MV-4-11 (cell line): ENCODE measurements around the gene ZNF584.

ENCODE experiments used
- DNase-seq: peaks from one replicate; lab custom pipeline; 2025; lab: John Stamatoyannopoulos, UW

The ZNF584 gene

DNA sequence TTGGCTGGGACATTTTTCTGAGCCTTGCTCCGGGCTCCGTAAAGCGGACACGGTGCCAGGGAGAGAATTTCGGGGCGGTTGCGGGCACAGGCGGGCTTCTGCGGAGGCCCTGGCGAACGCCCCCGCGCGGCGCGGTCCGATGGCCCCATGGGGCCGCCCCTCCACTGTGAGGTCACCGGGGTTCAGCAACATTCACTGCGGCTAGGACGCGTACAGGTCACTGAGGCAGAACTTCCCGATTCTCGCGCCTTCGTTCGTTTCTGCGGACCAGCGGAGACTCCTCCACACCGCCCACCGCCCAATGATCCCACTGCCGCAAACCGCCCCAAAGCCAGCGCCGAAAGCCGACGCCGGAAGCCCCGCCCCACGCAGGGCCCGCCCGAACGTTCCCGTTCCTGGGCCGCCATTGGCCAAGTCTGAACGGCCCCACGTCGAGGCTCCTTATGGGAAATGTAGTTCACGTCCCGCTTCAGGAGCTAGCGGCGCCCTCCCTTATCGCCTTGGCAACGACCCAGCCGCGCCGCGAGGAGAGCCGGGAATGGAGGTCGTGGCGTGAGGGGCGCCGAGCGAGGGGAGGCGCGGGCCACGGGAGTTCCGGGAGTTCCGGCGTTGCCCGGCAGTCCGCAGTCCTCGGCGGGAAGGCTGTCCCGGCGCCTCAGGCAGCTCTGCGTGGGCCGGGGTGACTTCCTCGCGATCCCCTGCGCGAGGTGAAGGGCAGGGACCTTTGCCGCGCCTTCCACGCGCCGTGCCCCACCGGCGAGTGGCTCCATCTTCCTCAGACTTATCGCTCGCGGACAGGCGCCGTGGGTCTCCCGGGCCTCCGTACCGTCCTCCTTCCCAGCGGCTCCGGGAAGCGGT lies at the start of gene ZNF584:
TSS of gene ZNF584 (plus strand) at position 498 of the 858 bp plus-strand sequence. CDS start 499 bp downstream, outside the sequence.
- peak; percentile 98 for DNase-seq

DNA sequence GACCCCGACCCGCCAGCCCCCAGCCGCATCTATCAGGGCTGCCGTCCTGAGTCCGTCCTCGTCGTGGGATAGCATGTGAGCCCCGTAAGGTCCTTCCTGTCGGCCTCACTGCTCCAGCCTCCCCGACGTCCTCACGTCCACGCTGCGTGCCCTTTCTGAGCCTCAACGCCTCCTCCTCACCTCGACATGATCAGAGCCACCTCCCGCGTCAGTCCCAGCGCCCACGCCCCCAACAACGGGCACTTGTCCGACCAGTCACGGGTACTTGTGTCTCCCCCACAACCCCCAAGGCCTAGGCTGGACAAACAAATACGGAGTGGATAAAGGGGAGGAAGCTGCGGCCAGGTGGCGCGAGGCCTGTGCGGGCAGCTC lies 46.6 kb upstream of the ZNF584 start:
- DNase-seq, result peak; percentile 54

DNA sequence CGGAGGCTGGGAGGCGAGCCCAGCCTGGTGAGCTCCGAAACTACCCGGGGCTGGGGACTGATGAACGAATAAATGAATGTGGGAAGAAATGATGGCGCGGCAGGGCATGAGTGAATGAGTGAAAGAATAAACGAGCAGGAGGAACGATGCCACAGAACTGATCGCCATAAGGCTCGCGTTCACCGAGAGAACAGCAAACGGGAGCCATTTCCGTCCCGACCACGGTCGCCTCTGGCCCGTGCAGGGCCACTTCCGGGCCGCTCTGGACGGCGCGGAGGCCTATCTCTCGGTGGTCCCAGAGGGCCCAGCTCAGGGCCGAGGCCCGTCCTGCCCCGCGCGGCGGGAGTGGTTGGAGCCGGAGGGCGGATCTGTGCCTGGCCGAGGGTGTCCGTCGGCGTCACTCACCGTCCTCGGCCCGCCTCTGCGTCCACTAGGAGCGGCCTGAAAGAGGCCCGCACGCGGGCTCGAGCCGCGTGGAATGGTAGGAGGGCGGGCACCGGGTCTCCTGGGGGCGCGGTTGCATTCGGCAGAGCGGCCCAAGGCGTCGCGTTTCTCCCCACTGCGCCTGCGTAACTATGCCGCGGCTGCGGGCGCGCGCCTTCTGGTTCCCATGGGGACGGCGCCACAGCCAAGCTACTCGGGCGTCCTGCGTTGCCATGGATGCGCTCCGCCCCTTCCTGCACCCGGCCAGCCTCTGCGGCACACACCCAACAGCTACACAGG lies 46.0 kb upstream of the ZNF584 start, which contains the start of gene ZNF497:
TSS of gene ZNF497 (minus strand) at position 480 of the 723 bp plus-strand sequence. CDS start 5,116 bp downstream, outside the sequence.
- peak; percentile 97 for DNase-seq

DNA sequence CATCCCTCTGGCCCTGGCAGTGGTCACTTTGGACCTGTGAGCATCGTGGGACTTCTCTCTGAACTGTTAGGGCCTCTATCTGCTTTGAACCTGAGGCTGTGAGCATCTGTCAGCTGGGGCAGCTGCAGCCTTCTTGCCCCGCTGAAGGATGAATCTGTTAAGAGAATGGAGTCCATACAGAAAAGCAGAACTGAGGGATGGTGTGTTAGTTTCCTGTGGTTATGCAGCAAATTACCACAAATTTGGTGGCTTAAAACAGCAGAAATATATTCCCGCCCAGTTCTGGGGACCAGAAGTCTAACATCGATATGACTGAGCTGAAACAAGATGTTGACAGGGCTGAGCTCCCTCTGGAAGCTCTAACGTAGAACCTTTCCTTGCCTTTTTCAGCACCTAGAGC lies 44.3 kb upstream of the ZNF584 start:
- DNase-seq, result peak; percentile 99

DNA sequence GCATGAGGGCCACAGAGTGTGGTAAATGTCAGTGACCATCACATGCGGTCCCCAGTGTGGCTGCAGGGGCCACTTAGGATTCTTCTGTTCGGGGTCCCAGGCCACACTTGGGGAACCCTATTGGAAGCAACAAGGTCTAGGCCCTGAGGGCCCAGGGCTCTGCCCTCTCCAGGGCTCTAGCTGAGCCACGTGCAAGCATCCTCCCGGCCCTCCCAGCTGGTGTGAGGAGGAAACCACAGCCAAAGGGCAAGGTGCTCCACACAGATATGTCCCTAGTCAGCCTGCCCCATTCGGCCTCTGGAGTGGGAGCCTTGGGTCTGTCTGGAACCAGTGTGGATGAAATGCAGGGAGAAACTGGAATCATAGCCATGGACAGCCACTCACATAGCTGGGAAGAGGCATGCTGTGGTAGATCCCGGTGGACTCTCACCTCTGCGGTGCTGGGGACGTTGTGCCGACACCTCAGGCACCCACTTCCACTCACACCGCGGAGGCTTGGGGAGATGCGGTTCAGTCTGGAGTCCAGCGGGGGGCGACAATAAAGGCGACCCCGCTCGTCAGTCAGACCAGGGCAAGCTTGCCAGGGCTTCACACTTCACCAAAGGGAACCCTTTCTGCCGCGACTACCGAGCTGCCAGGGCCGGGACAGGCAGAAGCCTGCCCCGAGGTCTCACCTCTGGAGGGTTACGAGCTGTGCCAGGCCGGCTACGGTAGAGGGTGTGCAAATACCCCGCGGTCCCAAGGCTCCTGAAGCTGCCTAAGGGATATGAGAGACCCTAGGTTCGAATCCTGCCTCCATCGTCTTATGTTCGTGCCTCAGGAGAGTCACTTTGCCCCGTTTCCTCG lies 41.6 kb upstream of the ZNF584 start:
- DNase-seq, result no peak

DNA sequence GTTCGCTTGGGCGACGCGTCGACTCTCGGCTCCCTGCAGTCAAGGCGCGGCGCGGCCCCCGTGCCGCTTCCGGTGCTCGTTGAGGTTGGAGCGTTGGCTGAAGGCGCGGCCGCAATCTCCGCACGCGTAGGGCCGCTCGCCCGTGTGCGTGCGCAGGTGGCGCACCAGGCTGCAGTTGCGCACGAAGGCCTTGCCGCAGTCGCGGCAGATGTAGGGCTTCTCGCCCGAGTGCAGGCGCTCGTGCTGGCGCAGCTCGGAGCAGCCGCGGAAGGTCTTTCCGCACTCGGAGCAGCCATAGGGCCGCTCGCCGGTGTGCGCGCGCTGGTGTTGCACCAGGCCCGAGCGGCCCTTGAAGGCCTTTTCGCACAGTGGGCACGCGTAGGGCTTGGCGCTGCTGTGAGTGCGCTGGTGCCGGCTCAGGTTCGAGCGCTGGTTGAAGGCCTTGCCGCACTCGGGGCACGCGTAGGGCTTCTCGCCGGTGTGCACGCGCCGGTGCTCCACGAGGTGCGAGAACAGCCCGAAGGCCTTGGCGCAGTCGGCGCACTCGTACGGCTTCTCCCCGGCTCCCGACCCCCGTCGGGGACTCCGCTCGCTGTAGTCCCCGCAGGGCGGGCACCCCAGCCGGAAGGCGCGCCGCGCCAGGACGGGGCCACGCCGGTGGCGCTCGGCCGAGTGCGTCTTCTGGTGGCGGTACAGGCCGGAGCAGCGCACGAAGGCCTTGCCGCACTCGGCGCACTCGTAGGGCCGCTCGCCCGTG lies 40.6 kb upstream of the ZNF584 start:
- no peak for DNase-seq

DNA sequence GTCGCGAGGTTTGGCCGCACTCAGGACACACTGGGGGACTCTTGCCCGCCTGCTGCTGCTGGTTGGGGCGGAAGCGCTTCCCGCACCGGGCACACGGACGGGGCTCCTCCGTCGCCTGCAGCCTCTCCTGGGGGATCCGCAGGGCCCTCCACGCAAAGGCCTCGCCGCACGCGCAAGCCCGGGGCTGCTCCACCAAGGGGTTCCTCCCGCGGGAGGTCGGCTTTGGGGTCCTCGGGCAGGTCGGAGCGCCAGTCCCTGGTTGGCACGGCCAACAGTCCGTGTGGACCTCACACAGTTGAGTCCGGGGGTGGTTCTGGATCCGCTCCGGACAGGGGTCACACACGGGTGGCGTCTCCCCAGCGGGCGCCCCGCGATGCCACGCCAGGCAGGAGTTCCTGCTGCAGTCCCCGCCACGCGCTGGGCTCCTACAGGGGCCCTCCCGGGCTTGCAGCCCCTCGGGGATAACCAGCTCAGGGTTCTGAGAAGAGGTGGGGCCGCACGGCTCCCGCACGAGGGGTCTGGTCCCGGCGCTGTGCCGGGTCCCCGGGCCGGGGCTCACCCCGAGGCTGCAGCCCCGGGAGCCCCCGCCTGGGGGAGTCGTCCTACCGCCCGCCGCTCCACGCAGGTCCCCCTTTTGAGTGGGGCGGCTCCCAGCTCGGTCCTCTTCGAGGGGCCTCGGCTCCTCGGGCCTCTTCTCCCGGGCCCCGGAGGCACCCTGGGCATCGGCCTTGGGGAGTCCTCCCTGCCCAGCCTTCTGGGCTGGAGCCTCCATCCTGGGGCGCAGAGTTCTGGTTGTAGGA lies 39.7 kb upstream of the ZNF584 start:
- no peak for DNase-seq

DNA sequence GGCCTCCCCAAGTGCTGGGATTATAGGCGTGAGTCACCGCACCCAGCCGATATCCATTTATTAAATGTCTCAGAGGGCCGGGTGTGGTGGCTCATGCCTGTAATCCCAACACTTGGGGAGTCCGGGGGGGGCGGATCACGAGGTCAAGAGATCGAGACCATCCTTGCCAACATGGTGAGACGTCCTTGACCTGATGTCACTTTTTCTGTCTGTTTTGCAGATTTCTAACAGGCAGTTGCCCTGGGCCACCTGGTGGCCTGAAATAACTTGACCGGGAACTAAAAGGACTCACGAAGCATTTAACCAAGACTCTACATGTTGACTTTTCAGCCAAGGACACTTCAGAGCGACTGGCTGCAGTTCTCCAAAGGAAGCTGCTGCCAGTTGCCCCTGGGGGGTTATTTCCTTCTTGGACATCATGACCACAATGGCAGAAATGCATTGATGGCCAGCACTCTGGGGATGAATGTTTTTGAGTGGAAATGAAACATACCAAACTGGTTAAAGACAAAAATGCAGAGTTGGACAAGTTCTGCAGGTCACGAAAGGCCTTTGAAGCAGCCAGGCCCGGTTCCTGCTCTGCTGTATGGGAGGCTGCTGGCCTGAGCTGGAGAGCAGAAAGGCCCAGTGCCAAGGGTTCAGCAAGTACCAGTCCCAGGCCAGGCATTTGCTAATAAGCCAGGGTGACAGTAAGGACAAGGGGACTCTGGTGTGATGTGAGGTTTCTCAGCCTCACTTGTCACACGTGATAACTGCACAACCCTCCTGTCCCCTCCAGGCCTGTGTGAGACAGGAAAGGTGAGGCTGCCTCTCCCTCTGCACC lies 35.9 kb upstream of the ZNF584 start:
- no peak for DNase-seq

DNA sequence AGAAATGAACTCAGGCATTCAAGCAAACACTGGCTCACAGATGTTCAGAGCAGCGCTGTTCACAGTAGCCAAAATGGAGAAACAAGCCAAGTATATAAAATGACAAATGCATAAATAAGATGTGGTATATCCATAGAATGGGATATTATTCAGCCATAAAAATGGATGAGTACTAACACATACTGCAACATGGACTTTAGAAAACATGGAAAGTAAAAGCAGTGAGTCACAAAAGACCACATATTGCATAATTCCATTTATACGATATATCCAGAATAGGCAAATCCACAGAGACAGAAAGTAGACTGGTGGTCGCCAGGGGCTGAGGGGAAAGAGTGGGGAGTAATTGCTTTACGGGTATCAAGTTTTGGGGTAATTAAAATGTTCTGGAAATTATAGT lies 34.2 kb upstream of the ZNF584 start:
- peak; percentile 76 for DNase-seq

DNA sequence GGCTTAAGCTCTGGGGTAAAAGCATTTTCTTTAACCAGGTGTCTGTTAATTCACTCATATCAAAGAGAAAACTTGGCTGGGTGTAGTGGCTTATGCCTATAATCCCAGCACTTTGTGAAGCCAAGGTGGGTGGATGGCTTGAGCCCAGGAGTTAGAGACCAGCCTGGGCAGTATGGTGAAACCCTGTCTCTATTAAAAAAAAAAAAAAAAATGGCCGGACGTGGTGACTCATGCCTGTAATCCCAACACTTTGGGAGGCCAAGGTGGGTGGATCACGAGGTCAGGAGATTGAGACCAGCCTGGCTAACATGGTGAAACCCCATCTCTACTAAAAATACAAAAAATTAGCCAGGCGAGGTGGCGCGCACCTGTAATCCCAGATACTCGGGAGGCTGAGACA lies 31.7 kb upstream of the ZNF584 start:
- peak; percentile 38 for DNase-seq

DNA sequence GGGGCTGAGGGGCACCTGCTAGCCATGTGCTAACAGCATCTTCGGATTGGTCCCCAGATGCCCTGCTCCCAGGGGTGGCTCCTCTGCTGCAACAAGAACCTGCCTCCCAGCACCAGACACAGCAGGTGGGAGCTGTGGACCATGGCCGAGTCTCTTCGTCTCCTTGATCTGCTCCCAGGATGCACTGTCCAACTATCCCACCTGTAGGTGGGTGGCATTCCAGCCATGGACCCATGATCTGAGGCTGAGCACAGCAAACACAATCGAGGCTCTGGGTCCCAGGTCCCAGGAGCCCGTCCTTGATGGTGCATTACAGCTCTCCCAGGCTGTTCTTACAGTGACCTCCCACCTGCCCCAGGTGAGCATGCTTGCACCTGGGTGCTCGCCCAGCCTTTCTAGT lies 29.2 kb upstream of the ZNF584 start:
- DNase-seq, result no peak

DNA sequence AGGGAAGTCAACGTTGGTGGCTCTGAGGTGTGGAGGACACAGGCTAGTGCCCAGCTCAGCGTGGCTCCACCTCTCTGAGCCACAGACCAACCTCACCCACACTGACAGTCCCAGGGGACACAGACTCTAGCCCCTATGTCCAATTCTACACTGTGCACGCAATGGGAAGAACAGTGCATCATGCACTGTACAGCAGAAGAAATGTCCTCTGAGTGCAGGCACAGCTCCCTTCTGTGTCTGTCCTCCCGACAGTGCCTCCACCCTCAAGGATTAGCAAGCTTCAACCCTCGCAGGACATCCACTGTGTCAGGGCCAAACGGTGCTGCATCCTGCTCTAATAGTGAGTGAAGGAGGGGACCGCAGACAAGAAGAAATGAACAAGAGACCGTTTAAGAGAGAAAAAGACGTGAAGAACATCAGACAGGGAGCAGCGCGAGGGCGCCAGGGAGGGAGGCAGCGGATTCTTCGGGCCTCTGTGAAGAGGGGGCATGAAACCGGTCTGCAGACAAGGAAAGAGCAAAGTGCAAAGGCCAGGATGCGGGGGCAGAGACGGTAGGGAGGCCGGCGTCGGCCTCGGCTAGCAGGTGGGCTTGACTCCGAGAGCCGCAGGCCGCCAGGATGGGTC lies 28.3 kb upstream of the ZNF584 start:
- DNase-seq, result no peak

DNA sequence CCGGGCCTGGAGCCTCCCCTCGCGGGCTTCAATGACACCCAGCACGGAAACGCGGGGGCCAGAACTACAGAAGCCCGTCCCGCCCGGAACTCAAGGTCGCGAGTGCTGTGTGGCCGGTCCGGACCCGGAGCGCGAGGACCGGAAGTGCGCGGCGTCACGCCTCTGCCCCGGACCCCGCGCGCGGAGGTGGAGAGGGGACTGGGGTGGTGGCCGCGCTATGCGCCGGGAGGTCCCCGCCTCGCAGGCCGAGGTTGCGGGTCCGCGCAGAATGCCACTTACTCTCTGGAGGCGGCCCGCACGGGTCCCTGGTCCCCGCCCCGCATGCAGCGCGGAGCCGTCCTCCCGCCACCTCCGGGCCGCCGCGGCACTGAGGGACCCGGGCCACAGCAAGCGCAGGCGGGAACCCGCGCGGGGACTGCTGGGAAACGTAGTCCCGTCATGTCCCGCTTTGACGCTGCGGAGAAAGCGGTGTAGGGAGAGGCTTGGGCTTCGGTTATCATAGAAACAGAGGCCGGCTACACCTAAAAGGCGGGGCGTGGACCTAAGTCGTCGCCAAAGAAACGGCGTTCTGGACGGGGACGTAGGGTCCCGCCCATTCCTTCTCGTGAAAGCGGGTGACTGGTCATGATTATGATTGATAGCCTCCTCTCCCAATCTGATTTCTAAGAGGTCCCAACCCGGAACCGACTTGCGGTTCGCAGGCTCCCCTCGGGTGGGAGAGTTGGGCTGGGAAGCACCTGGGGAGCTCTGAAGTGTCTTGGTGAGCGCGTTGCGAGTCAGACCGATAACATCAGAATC lies 27.6 kb upstream of the ZNF584 start, which contains the start of gene ZNF837:
TSS of gene ZNF837 (minus strand) at position 369 of the 798 bp plus-strand sequence. CDS start 11,698 bp downstream, outside the sequence.
- DNase-seq, result peak; percentile 100

DNA sequence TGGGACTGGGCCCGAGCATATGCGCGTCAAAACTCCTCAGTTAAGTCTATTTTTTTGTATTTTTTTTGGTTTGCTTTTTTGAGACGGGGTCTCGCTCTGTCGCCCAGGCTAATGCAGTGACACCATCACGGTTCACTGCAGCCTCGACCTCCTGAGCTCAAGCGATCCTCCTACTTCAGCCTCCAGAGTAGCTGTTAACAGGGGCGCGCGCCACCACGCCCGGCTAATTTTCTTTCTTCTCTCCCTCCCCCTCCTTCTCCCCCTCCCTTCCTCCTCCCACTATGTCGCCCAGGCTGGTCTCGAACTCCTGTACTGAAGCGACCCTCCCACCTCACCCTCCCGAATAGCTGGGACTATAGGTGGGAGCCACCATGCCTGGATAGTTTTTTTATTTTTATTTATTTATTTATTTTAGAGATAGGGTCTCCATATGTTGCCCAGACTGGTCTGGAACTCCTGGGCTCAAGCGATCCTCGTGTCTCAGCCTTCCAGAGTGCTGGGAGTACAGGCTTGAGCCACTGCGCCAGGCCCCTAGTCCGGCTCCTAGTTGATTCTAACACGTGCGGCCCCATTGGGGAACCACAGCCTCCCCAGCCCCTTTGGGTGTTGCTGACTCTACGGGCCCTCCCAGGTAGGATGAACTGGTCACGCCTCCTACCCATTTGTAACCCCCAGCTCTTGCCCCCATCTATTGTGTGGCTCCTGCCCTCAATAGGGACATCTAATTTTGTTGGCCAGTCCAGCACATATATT lies 26.8 kb upstream of the ZNF584 start:
- DNase-seq, result no peak

DNA sequence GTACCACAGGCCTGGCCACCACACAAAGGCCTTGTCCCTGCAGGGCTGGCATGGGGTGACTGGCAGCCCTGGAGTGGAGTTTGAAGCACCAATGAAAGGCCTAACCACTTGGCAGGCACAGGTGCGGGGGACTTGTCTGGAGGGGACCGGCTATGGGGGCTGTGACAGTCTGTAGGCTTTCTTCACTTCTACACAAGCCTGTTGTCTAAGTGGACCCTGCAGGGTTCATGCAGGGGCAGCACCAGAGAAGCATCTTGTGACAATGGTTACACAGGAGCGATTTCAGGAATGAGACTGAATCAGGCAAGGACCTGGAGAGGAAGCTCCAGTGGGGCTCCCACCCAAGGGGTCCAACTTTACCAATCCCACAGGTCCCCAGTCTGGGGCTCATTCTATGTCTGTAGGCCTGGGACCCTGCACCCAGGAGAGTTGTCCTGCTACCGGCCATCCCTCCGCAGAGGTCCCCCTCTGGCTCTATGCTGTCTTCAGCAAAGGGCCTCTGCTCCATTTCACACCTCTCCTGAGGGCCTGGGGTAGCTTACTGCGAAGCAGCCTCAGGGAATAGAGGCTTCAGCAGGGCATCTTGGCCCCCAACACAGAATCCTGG lies 25.3 kb upstream of the ZNF584 start:
- no peak for DNase-seq

DNA sequence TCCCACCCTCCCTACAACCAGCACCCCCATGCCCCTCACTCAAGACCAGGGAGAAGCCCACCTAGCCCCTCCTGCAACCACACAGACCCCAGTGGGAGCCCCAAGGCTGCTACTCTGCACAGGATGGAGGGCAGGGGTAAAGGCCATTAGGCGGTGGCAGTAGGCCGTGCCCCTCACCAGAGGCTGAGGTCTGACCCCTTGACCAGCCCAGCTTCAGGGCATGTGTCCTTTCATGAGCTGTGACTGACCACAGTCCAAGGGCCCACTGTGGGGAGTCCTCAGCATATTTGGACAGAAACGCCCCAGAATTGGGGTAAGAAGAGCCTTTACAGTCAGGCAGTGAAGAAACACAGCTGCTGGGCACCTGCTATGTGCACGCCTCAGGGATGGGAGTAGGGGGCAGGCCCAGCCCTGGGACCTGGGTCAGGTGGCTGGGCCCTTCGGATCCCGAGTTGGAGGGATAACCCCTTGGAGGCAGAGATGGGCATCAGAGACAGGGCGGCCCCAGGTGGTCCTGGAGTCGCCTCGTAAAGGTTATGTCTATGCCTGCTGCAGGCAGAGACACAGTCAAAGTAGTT lies 23.0 kb upstream of the ZNF584 start:
- DNase-seq, result no peak
